HG03378 (cell line): ENCODE results near the gene FGF19.

Experiments
- ATAC-seq: cut with Tn5 transposase; IDR thresholded peaks from one replicate; pipeline ENCODE4 v1.9.1; 2021; ENCODE audit warnings: mild to moderate bottlenecking, moderate library complexity; ENCODE audit not compliant: unreplicated experiment

FGF19 gene

DNA sequence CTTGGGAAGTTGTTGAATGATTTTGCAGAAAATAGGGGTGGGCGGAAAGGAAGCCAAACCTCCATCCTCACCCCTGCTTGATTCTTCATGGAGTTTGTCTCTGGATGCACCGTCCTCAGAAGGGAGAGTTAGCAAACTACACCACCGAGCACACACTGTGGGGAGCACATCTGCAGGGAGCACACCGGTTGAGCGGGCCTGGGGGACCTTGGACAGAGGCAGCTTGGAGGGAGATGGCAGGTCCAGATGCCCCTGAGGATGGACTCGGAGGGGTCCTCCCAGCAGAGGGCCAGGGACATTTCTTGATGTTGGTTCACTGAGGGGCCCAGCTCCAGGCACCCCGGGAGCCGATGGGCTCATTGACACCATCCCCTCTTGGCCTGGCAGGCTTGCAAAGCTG is 15.1 kb upstream of the FGF19 start:
- ATAC-seq = no peak

DNA sequence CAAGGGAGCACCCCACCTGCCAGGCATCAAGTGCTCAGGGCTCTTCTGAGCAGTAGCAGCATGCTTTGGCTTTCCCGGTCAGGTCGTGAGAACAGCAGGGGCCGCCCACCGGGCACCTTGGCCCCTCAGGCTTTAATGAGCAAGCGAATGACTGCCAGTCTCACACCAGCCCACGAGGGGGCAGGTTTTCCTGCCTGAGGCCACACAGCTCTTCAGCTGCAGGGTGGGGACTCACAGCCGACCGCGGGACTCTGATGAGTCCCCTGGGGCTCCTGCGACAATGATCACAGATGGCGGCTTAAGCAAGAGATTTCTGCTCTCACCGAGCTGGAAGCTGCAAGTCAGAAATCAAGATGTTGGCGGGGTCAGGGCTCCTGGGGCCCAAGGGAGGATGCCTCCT is 14.3 kb upstream of the FGF19 start:
- no peak for ATAC-seq

DNA sequence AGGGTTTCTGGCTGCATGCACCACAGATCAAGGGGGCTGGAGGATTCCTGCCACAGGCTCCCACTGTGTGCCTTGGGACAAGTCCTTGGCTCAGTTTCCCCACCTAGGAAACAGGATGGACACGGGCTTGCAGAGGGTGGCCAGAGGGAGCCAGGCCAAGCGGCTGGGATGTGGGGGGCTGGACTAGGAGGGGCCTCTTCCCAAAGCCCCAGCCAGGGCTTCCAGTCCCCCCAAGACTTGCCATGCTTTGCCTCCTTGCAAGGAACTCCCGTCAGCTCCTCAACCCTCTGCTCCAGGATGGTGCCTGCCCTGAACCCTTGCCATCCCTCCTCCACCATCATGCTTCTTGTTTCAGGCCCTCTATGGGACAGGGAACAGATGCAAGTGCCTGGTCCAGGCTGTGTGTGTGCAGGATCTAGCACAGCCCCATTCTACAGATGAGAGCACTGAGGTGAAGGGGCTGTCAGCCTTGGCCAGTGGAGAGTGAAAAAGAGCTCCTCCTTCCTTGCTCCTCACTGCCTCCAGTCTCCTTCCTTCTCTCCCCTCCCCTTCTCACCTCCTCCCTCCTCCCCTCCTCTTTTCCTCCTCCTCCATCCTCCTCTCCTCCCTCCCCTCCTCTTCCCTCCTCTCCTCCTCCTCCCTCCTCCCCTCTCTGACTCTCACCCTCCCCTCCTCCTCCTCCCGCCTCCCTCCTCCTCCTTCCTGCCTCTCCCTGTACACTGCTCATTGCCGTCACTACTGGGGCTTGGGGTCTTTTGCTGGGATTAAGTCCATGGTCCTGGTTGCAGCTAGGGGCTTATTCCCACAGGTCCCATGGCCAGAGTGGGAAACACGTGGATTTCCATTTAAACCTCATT is 13.3 kb upstream of the FGF19 start:
- no peak for ATAC-seq

DNA sequence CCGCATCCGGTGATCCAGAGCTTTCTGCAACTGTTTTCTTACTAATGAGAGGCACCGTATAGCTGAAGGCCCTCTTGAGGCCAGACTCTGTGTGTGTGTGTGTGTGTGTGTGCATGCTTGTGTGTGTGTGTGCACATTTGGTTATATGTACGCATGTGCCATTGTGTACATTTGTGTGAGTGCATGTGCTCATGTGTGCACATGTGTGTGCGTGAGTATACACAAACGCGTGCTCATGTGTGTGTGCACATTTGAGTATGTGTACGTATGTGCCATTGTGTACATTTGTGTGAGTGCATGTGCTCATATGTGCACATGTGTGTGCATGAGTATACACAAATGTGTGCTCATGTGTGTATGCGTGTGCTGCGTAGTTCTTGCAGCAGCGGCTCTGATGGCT is 12.3 kb upstream of the FGF19 start:
- no peak for ATAC-seq

DNA sequence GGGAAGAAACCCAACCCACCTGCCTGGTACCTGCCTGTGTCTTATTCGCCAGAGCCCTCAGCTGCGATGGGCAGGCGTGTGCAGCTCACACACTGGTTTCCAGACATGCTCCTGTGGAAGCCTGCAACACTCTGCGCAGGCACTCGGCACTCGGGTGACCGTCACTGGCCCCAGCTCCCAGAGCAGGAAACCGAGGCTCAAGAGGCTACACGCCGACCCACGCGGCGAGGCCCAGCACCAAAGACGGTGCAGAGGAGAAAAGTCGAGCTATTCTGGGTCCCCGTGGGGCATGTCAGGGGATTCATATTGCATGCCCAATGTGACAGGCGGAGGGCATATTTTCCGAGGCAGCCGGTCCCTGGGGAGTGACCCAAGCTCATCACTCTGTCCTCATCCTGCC is 11.6 kb upstream of the FGF19 start:
- no peak for ATAC-seq

DNA sequence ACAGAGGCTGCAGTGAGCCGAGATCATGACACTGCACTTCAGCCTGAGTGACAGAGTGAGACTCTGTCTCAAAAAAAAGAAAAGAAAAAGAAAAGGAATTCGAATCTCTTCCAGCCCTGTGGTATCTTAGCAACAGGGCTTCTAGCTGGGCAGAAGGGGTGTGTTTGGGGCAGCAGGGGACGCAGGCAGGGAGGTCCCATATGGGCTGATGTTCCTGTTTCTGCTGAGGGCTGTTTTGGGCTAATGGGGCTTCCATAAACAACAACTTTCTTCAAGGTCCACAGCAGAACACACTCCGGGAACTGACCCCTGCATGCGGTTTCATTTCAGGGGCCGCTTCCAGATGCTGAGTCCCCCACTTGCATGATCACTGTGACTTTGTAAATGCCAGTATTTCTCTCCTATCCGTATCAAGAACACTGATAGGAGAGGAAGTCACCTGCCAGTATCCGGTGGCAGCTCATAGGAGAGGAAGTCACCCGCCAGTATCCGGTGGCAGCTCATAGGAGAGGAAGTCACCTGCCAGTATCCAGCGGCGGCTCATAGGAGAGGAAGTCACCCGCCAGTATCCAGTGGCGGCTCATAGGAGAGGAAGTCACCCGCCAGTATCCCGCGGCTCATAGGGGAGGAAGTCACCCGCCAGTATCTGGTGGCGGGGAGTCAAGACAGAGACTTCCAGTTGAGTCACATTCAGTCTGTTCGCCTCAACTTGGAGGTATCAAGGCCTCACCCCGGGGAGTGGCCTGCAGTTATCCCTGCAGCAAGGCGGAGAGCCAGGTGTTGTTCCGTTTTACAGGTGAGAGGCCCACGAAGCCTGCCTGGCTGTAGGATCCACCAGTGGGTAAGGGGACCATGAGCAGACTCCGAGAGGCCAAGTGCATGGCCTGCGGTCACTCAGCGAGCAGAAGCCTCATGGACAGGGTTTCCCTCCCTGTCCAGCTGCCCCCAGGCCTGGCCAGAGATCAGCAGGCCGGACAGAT is 8.3 kb upstream of the FGF19 start:
- no peak for ATAC-seq

DNA sequence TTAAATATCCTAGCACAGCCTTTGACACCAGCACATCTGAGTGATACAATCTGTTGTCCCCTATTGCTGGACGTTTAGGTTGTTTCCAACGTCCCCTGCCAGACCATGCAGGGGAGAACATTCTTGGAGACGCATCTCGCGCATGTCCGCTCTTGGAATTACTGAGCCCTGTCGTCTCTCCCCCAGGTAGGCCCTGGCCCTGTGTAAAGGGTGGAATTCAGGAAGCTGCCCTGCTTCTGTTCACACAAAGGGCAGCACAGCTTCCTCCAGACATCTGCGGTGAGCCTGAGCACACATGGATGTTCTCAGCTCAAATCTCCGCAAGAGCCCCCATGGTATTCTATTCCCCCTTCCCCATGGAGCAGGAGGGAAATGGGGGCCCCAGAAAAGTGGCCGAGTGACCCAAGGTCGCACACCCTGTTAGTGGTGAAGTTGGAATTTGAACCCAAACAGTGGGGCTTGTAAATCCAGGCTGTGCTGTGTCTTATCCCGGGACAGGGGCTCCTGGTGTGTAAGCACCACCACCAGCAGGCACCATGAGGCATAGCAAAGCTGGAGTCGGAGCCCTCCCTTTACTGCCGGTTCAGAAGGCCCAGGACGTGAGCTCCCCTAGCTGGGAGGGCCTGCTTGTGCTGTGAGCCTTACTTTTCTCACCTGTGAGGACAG is 5.0 kb upstream of the FGF19 start:
- ATAC-seq = no peak

DNA sequence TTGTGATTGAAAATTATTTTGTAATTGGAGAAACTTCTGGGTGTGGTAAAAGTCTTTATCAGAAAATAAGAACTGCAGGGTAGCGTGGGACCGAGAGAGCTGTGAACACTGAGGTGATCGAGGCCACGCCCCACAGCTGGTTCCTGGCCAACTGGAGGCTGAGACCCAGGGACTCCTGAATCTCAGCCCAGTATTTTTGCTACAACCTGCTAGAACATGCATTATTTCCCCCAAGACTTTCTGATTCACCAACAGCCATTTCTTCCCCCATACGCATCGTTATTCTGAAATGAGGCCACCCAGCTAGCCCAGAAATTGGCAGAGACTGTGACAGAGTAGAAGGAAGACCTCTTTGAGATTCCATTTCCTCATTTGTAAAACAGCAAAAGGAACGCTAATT is 3.4 kb upstream of the FGF19 start:
- no peak for ATAC-seq

DNA sequence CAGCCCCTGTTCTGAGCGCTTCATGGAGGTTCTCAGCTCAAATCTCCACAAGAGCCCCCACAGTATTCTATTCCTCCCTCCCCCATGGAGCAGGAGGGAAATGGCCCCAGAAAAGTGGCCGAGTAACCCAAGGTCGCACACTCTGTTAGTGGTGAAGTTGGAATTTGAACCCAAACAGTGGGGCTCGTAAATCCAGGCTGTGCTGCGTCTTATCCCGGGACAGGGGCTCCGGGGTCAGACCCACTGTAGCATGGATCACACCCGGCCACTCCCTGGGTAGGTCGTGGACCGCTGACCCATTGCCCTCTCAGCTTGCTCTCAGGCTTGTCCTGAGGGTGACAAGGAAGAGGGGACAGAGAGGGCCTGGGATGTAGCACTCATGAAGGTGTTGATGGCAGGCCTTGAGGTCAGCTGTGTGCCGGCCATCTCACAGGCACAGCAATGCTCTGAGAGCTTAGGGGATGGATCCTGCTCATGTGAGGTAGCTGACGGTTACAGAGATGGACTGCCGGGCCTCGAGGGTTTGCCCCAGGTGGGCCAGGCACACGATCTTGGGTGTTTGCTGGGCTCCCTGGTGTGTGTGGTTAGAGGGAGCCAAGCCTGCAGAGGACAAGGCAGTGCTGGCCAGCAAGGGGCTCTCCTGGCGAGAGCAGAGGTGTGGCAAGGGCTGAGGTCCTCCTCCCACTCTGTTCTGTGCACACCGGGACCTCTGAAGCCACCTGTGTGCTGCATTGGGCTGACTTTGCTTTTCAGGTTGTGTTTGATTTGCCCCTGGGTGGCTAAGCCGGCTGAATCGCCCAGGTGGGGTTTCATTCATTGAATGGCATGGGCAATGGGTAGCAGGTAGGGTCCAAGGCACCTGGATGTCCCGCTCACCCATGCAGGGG is 2.3 kb upstream of the FGF19 start:
- no peak for ATAC-seq

DNA sequence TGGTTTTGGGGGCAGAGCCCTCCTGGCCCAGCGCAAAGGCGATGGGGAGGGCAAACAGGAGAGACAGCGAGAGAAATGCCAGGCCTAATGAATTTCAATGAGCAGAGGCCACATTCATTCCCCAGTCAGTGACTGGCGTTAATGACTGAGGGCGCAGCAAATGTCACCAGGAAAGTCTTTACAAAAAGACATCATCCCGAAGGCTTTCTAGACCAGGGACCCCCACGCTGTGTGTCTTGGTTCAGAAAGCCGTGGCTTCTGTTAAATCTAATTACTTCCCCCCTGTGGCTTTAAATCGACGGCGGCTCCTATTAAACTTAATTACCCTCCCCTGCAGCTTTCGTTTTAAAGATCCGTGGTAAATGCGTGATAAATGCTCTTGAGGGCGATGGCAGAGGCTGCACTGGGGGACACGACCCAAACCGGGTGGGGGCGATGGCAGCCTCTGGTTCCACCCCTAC is 1.6 kb upstream of the FGF19 start:
- ATAC-seq = no peak

DNA sequence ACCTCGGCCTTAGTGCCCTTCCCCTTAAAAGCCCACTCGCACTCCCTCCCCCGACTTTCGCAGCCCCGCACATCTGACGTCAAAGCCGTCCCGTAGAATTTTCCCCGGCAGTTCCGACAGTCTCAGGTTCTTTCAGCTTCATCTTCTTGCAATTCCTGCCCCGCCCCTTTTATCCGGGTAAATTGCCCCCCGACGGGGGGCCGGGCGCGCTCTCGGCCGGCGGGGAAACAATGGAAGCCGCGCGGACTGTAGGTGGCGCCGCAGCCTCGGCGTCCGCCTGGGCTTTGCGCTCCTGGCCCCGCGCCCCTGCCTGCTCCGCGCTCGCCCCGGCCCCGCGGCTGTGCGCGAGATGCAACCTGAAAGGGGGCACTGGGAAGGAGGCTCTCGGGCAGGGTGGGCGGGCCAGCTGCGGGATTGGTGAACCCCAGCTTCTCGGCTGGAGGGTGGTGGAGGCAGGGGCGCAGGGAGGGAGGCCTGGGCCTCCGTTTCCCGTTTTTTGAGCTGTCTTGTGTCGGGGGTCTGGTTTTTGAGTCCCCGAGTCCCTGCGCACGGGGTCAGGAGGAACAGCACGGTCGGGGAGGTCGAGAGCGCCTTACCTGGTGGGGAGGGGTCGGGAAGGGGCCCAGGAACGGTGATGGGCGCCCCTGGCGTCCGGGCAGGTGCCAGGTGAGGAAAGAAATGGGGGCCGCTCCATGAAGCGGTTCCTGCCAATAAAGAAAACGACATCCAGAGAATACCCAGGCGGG is 859 bp upstream of the FGF19 start:
- ATAC-seq = no peak

DNA sequence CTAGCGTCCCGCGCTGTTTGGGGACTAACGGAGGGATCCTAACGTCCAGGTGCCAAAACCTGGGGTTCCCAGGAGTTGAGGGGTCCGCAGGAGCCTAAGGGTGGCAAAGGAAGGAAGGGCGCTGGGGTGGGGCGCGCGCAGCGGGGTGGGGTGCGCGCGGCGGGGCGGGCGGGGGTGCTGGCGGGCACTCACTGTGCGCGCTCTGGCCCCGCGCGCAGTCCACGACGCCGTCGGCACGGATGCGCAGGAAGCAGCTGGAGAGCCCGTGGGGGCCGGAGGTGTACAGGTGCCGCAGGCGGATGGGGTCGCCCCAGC is 412 bp downstream of the FGF19 start:
- ATAC-seq = no peak

DNA sequence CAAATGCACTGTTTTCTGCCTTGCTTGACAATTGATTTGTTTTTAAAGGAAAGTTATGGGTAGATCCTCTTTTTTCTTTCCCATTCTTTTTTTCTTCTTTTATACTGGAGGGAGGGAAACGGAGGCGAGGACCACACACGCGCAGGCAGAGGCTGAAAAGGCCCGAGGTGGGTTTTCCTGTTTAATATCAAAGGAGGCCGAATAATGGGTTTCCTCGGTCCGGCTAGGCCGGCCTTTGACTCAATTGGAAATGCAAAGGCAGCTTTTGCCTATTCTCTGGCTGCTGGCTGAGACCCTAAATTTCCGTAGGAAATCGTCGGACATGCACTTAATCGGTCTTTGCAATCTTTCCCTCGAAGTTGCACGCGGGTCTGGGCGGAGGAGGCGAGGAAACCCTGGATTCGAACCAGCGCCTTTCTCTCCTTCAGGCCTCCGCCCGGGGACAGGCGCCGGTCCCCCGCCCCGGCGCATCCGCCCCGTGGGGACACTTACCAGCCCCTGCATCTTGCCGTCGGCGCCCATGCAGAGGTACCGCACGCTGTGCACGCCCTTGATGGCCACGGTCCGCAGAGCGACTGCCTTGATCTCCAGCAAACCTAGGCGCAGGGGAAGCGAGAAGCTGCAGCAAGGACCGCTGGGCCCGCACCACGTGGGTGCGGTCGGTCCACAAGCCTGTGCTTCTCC is 911 bp downstream of the FGF19 start:
- ATAC-seq = no peak

DNA sequence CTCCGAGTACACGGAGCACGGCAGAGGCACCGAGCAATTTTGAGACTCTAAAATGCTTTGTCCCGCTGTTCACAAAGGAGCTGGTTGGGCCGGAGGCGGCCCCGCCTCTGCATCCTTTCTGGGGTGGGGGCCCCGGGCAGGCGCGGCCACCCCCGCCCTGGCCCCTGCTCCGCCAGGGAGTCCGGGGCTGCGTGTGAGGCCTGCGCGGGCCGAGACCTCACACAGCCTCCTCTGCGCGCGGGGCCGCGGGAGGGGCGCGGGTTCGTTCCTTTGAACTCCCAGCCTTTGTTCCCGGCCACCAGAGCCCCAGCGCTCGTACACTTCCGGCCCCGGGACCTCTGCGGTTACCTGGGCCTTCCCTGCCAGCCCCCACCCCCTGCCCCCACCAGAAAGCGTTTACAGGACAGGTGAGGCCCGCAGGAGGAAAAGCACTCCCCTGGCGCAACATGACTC is 1.6 kb downstream of the FGF19 start:
- no peak for ATAC-seq

DNA sequence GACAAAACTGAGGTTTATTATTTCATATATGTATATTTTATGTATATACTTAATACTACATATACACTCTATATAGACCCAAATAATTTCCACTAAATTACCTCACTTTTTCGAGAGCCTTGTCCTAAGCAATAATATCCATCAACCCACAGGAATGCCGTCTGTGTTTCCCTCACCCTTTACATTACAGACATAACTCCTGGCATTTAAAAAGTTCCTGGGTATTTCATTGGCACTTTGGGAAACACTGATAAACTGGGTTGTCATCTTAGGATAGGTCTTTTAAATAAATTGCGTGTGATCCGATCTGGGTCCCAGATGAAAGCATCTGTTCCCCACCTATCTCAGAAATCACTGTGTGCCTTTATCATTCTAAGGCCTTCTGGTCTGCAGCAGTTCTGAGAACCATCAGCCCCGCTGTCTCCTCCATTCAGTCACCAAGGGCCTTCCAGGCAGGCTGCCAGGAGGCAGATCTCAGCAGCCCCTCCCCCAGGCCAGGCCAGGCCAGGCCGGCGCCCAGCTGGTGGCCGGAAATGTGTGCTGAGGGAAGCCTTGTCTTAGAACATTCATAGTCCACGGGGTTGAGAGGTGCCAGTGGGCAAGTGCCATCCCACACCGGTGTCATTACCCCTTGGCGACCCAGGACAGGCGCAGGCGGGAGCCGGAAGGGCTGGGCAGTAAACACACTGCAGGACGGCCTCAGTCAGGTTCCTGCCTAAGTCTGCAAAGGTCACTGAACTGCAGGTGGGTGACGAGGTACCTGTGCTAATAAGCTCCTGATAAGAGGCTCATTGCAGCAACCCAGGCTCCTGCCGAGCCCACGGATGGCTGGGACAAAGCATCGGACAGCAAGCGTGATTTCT is 3.3 kb downstream of the FGF19 start:
- ATAC-seq = no peak

DNA sequence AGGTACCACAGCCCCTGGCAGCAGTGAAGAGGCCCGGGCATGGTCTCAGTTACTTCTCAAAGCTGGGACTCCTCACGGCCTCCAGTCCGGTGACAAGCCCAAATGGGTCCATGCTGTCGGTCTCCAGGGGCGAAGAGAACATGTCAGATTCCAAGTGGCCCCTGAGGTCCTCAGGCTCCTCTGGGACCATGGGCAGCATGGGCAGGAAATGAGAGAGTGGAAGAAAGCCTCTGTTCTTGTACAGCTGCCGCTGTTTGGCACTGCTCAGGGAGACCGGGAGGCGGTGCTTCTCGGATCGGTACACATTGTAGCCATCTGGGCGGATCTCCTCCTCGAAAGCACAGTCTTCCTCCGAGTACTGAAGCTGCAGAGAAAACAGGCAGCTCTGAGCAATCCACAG is 4.6 kb downstream of the FGF19 start:
- ATAC-seq = no peak

DNA sequence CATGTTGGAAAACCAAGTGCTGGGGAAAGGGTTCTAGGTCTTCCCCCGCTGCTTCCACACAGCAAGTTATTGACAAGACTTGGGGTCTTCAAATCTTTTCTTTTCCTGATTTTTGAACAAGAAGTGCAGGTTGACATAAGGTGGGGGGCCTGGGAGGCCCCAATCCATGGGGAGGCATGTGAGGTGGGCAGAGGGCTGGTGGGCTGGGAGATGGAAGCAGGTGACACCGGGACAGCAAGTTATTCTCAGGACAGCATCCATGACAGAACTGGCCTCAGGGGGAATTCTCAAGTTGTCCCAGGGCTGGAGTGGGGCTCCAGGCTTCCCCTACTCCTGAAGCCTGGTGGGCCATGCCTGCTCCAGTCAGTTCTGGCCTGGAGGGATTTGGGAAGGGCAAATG is 5.5 kb downstream of the FGF19 start:
- no peak for ATAC-seq

DNA sequence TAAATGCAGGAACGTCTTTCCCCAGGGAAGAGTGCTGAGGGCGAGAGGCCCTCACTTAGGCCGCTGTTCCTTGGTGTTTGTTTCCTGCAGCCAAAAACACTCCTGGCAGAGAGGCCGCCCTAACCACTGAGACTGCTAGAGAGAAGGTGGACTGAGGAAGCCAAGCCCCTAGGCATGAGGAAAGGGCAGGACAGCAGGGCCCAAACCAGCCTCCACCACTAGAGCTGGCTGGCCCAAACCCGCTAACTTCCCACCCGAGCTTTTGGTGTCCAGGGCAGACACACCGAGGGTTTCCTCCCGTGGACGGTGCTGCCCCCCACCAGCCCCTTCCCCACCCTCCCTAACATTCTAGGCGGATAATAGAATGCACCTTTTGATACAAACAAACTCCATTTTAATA is 6.0 kb downstream of the FGF19 start:
- no peak for ATAC-seq
